ENCODE results near the gene CSNK1A1. TPM values are rescaled to one million over a fixed set of nuclear protein-coding genes. Genes with fewer than 3 reads are reported as not detected.

CSNK1A1 gene
- total RNA-seq, 2 experiments from 2014 or later = 176 to 187 TPM

DNA sequence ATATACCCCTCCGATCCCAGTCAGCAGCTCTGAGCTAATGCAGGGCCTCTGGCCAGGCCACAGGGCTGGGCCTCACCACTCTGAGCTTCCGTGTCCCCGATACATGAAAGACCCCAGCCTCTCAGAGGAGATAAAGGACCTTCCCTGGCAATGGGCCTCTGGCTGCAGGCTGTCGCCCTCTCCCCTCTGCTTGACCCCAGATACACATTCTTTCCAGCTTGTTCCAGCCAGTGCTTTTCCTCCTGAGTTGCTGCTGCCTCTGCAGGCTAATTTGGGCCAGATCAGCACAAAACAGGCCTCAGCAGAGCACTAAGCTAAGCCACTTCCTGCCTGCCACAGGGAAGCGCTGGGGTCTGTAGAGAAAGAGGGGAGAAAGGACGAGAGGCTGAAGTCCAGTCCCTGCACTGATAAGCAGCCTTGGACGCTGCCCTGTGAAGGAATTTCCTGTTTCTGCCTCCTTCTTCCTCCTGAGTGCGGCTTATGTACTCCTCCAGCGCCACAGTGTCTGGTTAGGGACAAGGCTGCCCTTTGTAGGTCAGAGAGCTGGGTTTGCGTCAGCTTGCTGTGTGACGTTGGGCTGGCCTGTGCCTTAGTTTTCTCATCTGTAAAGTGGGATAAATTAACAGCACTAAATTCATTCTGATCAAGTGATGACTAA is 99.1 kb downstream of the CSNK1A1 start:
- Histone ChIP-seq H3K79me2 (ENCODE audit: insufficient read depth, low read depth, low read length) (no peaks in the 10 kb centered on the region), H2AFZ (ENCODE audit: low read length) (peak overlapping the region; percentile 90), H3K4me3 (ENCODE audit: low read depth, low read length, poor library complexity, severe bottlenecking) (no peak overlapping the region), H3K4me2 (ENCODE audit: low read length) (peak overlapping the region; percentile 33; the same call in 1 of the 2 replicates), H3K36me3 (ENCODE audit: insufficient read depth, low read length) (no peaks in the 10 kb centered on the region), H3K4me1 (ENCODE audit: insufficient read depth, low read length, poor library complexity, severe bottlenecking) (peaks cover 8% of the 10 kb centered on the region), H3K27ac (ENCODE audit: low read depth, low read length, poor library complexity, severe bottlenecking) (no peak overlapping the region), H4K20me1 (ENCODE audit: insufficient read depth, low read length) (no peaks in the 10 kb centered on the region), H3K9me2 (ENCODE audit: insufficient read depth, low read length) (no peaks in the 10 kb centered on the region), H3K9me3 (ENCODE audit: low read length) (no peaks in the 10 kb centered on the region)
- intact Hi-C loops (cut with micrococcal nuclease; ENCODE audit: unreplicated experiment) = no loop called here
- BruUV-seq (replicated peaks) = no TSS peak
- DNase-seq (ENCODE audit: low spot score) = peak; percentile 32
- POLR2A ChIA-PET = interaction anchor here (0.5 to 0.8 kb wide), 3 partner anchors 47 to 166 kb away, joined by 3 read pairs; no protein-coding TSS in a partner anchor
- CTCF ChIA-PET (ENCODE audit: unreplicated experiment) = interaction anchor here (0.9 kb wide), 1 partner anchor 94 kb away, joined by 3 read pairs; the partner anchor contains the start of gene PCYOX1L
- TF ChIP-seq, protein P1, sequence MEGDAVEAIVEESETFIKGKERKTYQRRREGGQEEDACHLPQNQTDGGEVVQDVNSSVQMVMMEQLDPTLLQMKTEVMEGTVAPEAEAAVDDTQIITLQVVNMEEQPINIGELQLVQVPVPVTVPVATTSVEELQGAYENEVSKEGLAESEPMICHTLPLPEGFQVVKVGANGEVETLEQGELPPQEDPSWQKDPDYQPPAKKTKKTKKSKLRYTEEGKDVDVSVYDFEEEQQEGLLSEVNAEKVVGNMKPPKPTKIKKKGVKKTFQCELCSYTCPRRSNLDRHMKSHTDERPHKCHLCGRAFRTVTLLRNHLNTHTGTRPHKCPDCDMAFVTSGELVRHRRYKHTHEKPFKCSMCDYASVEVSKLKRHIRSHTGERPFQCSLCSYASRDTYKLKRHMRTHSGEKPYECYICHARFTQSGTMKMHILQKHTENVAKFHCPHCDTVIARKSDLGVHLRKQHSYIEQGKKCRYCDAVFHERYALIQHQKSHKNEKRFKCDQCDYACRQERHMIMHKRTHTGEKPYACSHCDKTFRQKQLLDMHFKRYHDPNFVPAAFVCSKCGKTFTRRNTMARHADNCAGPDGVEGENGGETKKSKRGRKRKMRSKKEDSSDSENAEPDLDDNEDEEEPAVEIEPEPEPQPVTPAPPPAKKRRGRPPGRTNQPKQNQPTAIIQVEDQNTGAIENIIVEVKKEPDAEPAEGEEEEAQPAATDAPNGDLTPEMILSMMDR (conservative IDR thresholded peaks at IDR 0.05; ENCODE audit: low read length) = no peak
- TF ChIP-seq EZH2phosphoT487 (IDR thresholded peaks at IDR 0.05; ENCODE audit: borderline replicate concordance, low read depth, low read length) = no peak

DNA sequence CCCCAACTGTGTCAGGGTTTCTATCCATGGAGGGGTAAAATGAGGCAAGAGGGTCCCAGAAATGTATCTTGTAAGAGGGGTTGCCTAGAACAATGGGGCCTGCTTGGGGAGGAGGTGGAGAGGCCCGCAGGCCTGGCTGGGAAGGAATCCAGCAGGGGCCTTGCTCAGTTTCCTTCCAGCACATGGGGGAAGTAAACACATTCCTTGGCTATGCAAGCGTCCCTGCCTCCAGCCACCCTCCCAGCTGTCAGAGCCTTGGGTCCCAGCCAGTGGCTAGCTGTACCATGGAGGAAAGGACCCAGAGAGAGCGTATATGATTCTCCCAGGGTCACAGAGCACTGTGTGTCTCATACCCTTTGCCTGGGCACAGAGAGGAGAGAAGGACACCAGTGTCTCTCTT is 101.0 kb downstream of the CSNK1A1 start:
- Histone ChIP-seq H4K20me1 (ENCODE audit: insufficient read depth, low read length) (no peaks in the 10 kb centered on the region), H3K79me2 (ENCODE audit: insufficient read depth, low read depth, low read length) (no peaks in the 10 kb centered on the region), H3K9me2 (ENCODE audit: insufficient read depth, low read length) (no peaks in the 10 kb centered on the region), H3K27ac (ENCODE audit: low read depth, low read length, poor library complexity, severe bottlenecking) (no peak overlapping the region), H3K4me3 (ENCODE audit: low read depth, low read length, poor library complexity, severe bottlenecking) (no peak overlapping the region), H3K9me3 (ENCODE audit: low read length) (no peaks in the 10 kb centered on the region), H3K4me1 (ENCODE audit: insufficient read depth, low read length, poor library complexity, severe bottlenecking) (peaks cover 8% of the 10 kb centered on the region), H2AFZ (ENCODE audit: low read length) (no peak overlapping the region), H3K36me3 (ENCODE audit: insufficient read depth, low read length) (no peaks in the 10 kb centered on the region), H3K4me2 (ENCODE audit: low read length) (no peak overlapping the region)
- TF ChIP-seq EZH2phosphoT487 (IDR thresholded peaks at IDR 0.05; ENCODE audit: borderline replicate concordance, low read depth, low read length) = no peak
- TF ChIP-seq, protein P1 (conservative IDR thresholded peaks at IDR 0.05; ENCODE audit: low read length) = no peak
- ChIA-PET POLR2A (no interaction called here), CTCF (ENCODE audit: unreplicated experiment) (no interaction called here)
- no TSS peak for BruUV-seq (replicated peaks)
- no peak for DNase-seq (ENCODE audit: low spot score)
- intact Hi-C loops (cut with micrococcal nuclease; ENCODE audit: unreplicated experiment) = no loop called here
